Measurements from ENCODE around the gene IL17C.

DNA sequence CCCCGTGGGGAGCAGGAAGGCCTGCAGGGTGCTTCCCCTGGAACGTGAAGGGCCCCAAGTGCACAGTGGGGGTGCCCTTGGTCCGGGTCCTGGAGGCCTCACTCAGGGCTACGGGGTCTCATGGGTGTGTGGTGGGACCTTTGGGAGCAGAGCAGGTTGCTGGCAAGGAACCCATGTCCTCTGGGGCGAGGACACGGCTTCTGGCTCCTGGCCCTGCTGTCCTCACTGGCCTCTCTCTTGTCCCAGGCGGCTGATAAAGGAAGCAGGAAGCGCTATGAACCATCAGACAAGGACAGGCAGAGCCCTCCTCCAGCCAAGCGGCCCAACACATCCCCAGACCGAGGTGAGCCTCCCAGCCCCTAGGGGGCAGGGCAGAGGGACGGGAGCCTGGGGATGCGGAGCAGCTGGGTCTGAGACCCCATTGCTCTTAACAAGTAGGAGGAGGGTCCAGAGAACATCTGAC, 9.8 kb upstream of the IL17C start:
- TF ChIP-seq POLR2A (IDR thresholded peaks at IDR 0.05) (no peak), CTCF (IDR thresholded peaks at IDR 0.05) (no peak), POLR2AphosphoS5 (IDR thresholded peaks at IDR 0.05) (no peak), EP300 (IDR thresholded peaks at IDR 0.05) (no peak)
